ENCODE results near the gene DCPS.

GRCh38 chr11:126336671-126337101 lies 32.8 kb downstream of the DCPS start:
- no peak for TF ChIP-seq CTCF (conservative IDR thresholded peaks at IDR 0.05; ENCODE audit: low read depth, low read length)
- no peak for TF ChIP-seq EZH2 (IDR thresholded peaks at IDR 0.05; ENCODE audit: borderline replicate concordance, low read depth, low read length, poor library complexity, severe bottlenecking)
